ENCODE data around the gene SMYD4.

- no peak for TF ChIP-seq SUZ12 (IDR thresholded peaks at IDR 0.05; ENCODE audit: extremely low read depth, insufficient read depth, insufficient read length)
- no peak for TF ChIP-seq ZNF274 (IDR thresholded peaks at IDR 0.05; ENCODE audit: low read depth, low read length)
- no peak for TF ChIP-seq YY1 (IDR thresholded peaks at IDR 0.05; ENCODE audit: insufficient read depth, insufficient read length)
Observed at GRCh38 chr17:1872976-1873375, 43.3 kb upstream of the SMYD4 start.
